Ramos (cell line): Measurements from ENCODE around the gene CTPS2.
"Not testable (repeated sequence)": the region's sequence is repeated elsewhere in the genome, so short reads cannot be mapped to it uniquely, and the experiment has no call there.

Experiments
- in situ Hi-C: fragments of 300-500 bp; cut with MboI; formaldehyde crosslinking; loops from one replicate; pipeline ENCODE4 v1.14.3; 2022; ENCODE audit warnings: low sequenced_read_pairs; ENCODE audit not compliant: unreplicated experiment

Gene CTPS2

DNA sequence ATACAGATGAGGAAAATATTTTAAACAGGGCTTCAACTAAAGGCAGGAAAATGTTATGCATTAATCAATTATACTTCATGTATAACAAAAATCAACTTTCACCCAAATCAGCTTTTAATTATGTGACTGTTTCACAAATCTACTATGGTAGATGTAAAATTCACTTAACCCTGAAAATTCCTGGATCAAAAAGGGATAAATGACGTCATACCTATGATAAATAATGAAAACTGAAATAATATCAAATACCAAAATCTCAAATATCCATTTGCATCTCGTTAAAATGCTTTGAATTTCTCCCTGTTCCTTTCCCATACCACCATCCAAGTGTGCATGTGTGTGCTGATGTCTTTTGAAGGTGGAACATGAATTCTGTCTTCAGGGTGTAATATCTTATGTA, 51.0 kb downstream of the CTPS2 start:
- in situ Hi-C loops: no loop called here

GRCh38 chrX:16659321-16659720, 53.1 kb downstream of the CTPS2 start:
- in situ Hi-C loops: no loop called here

- in situ Hi-C loops: no loop called here
Measured at GRCh38 chrX:16658284-16658683, 54.2 kb downstream of the CTPS2 start.

DNA sequence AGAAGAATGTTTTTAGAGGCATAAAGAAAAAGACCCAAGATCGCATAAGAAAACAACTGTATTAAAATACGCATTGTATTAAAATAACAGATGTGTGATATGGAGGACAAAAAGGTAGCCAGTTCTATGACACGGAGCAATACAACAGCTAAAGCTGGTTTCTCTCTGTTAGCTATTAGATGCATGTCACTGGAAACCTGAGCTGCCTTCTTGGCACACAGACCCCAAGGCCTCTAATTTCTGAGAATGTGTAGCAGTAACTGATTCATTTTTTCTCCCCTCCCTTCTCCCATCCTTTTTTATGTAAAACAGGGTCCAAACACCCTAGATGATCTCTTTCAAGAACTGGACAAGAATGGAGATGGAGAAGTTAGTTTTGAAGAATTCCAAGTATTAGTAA, 58.4 kb downstream of the CTPS2 start:
- in situ Hi-C loops: no loop called here

- in situ Hi-C loops: no loop called here
Measured at GRCh38 chrX:16653424-16653823, 59.0 kb downstream of the CTPS2 start.

DNA sequence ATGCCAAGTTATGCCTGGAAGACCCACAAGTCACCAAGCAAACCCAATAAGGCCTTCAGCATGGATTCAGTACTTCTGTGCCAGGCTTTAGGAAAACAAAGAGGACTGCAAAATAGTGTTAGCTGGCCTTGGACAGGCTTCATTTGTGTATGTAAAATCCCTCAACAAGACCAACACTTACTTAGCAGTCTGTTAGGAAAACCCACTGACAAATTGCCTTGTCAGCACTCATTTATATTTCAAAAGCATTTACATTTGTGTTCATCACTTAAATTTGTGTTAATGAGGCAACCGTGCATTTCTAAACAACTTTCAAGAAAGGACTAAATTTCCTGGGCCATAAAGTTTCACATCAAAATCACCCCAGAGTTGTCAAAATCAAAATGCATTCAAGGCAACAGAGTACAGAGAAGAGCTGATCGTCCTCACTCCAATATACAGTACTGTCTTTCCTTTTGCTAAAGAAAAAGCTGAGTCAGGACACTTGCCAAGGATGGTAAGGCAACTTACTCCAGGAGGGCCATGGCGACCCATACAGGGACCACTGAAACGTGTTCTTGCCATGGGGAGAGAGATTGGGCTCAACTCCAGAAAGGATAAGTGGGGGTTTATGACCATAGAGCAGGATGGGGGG, 61.0 kb downstream of the CTPS2 start:
- in situ Hi-C loops: no loop called here

- in situ Hi-C loops: no loop called here
Measured at GRCh38 chrX:16649858-16650257, 62.6 kb downstream of the CTPS2 start, which contains the start of gene S100G. Gene S100G (plus strand): TSS chrX:16650158. CDS start chrX:16651007, 849 bp downstream.

DNA sequence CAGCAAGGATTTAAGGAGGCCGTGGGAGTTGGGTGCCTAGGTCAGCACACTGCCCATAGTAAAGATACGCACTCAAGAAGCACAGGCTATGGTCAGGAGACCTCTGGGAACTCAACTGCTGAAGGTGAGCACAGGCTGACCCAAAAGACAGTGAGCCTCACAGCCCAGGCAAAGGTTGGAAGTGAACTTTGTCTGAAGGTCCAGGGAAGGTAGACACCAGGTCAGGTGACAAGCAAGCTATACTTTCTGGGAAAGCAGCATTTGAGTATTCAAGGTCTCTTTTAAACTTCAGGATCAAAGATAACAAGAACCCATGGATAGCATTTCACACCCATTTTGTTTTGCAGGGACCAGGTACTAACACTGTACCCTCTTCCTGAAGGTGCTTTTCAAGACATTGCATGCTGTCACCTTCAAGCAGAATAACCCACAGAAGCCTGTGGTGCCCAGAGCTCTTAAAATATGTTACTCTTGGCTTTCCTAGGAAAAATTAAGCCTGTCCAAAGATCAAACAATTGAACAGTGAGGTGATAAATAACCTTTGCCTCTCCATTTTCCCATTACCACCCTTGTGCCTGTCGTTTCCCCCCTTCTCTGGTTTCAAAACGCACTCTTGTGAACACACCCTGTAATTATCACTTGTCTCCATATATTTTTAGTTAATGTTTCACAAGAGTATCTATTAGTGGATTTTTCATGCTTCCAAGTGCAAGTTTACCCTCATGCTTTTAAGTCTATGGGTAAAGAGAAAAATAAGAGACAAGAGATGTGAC, 65.9 kb downstream of the CTPS2 start:
- in situ Hi-C loops: no loop called here

DNA sequence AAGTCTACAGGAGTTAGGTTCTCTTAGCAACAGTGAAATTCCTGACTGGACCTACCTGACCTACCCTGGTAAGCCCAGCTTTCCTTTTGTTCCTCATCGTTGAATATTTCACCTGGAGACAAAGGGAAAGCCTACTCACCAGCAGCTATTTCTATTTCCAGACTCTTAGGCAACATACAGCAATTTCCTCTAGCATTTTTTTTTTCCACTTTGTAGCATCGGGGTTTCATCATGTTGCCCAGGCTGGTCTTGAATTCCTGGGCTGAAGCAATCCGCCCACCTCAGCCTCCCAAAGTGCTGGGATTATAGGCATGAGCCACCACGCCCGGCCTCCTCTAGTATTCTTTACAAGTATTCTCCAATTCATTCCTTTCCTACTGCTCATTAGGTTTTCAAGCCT, 69.3 kb downstream of the CTPS2 start:
- in situ Hi-C loops: no loop called here

GRCh38 chrX:16640823-16641222, 71.6 kb downstream of the CTPS2 start:
- in situ Hi-C loops: no loop called here

DNA sequence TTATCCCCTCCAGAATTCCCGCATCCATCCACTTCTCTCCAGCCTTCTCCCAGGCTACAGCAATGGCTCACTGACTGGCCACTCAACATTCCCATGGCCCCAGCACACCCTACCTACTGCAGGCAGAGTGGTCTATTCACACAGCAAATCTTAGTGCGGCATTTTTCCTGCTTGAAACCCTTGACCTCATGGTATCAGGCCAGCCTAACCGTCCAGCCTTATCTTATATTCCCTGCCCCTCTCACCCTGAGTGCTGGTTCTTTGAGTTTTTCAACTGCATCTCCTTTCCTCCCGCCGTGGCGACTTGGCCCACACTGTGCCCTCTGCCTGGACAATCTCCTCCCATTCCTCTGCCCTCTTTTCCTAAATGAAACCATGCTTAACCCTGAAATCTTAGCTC, 72.5 kb downstream of the CTPS2 start:
- in situ Hi-C loops: no loop called here

GRCh38 chrX:16638533-16638932, 73.9 kb downstream of the CTPS2 start:
- in situ Hi-C loops: no loop called here

- in situ Hi-C loops: no loop called here
Measured at GRCh38 chrX:16635596-16635995, 76.9 kb downstream of the CTPS2 start.

DNA sequence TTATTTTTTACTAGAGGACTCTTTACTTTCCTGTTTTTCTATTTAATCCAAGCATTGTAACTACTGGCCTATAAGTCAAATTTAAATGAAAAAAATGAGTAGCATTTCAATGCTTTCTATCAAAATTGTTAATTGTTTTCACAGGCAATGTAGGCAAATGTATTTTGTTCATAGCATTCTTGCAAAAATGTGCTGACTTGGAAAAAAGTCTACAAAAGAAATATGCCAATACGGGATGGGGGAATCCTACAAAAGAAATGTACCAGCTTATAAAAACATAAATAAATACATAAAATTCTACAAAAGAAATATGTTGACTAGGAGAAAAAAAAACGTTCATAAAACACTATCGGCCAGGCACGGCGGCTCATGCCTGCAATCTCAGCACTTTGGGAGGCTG, 77.4 kb downstream of the CTPS2 start:
- in situ Hi-C loops: no loop called here

DNA sequence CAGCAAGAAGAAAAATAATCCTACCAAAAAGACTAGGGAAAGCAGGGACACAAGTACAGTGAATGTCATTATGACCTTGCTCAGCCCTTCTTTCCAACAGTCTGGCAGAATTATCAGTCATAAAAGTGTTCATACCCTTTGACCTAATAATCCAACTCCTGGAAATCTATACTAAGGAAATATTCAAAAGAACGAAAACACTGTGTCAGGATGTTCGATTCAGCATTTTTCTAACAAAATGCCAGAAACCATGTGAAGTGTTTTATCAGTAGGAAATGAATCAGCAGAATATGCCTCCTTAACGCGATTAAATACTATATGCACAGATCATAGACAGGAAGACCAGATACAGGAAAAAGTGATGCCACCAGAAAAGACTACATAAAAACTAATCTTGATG, 78.7 kb downstream of the CTPS2 start:
- in situ Hi-C loops: no loop called here

- in situ Hi-C loops: no loop called here
Measured at GRCh38 chrX:16629909-16630308, 82.6 kb downstream of the CTPS2 start.

GRCh38 chrX:16628946-16629595, 83.4 kb downstream of the CTPS2 start:
- in situ Hi-C loops: no loop called here

GRCh38 chrX:16628511-16628910, 84.0 kb downstream of the CTPS2 start:
- in situ Hi-C loops: not testable (repeated sequence)

- in situ Hi-C loops: no loop called here
Measured at GRCh38 chrX:16619024-16619423, 93.4 kb downstream of the CTPS2 start.

GRCh38 chrX:16618422-16618821, 94.0 kb downstream of the CTPS2 start:
- in situ Hi-C loops: no loop called here

GRCh38 chrX:16617382-16617781, 95.1 kb downstream of the CTPS2 start:
- in situ Hi-C loops: no loop called here
